K562 (cell line): ENCODE results near the gene BMI1. TPM values are rescaled to one million over a fixed set of nuclear protein-coding genes. Genes with fewer than 3 reads are reported as not detected.

Experiments
- ATAC-seq: fragments of 200-7000 bp; cut with Tn5 transposase; 3 replicates; pipeline ENCODE4 v1.9.1; 2020; ENCODE audit warnings: moderate library complexity
- BruUV-seq: library from RNA; stranded (reverse); fragments of 400-500 nt; replicated peaks from 2 replicates; lab custom pipeline; 2021; lab: Mats Ljungman, UMichigan
- CTCF ChIA-PET: fragments of 300-600 bp; formaldehyde crosslinking; extraction: SDS; loops from one replicate; lab custom pipeline; 2021; ENCODE audit warnings: low intra/inter-chr PET ratio; lab: Yijun Ruan, JAX
- POLR2A ChIA-PET: fragments of 300-600, 350-650 bp; sonication (Branson Sonifier 250); formaldehyde crosslinking; extraction: SDS; loops from one replicate; lab custom pipeline; 2021; ENCODE audit warnings: antibody characterized with exemption, inconsistent platforms; lab: Yijun Ruan, JAX
- DNase-seq, 4 experiments: peaks; one replicate each; pipeline versions ENCODE4 v3.0.0 to v3.0.0-alpha.2; 2011 to 2018; ENCODE audit warnings: low spot score in 3 of 4, mixed read lengths in 3 of 4; ENCODE audit errors: extremely low read depth in 1 of 4
- FAIRE-seq: peaks from 2 replicates; lab custom pipeline; 2011; peaks lifted over from hg19 to GRCh38; lab: Jason Lieb, UNC
- H2AFZ ChIP-seq: 2 replicates; pipeline ENCODE4 v1.6.0; 2011; ENCODE audit warnings: low read depth, low read length, control low read depth, inconsistent platforms
- H3K27ac ChIP-seq: fragments of 200-600 bp; 3 replicates; pipeline ENCODE4 v1.8.0; 2011; ENCODE audit warnings: low read depth, mild to moderate bottlenecking, control low read depth, inconsistent platforms, low read length, moderate library complexity, mixed read lengths; ENCODE audit errors: extremely low read depth
- H3K27me3 ChIP-seq, 2 experiments: fragments of 300-600 bp in 1 of 2; 2 replicates in 1 of 2; 3 replicates in 1 of 2; pipeline versions ENCODE4 v1.6.0 to v1.8.0; 2011; ENCODE audit warnings: inconsistent platforms in 2 of 2, low read length in 2 of 2, mild to moderate bottlenecking in 1 of 2, mixed read lengths in 1 of 2, moderate library complexity in 1 of 2; ENCODE audit not compliant: control insufficient read depth in 2 of 2, insufficient read depth in 2 of 2
- H3K36me3 ChIP-seq: fragments of 300-600 bp; 3 replicates; pipeline ENCODE4 v1.8.0; 2011; ENCODE audit warnings: mild to moderate bottlenecking, low read length, inconsistent platforms; ENCODE audit not compliant: control insufficient read depth, insufficient read depth
- H3K4me1 ChIP-seq, 2 experiments: fragments of 200-600 bp in 1 of 2; replicated peaks in 1 of 2; 2 replicates in 1 of 2; 3 replicates in 1 of 2; pipeline versions ENCODE4 v1.5.1 to v1.8.0; 2011; ENCODE audit warnings: inconsistent platforms in 2 of 2, low read length in 2 of 2, mild to moderate bottlenecking in 1 of 2, mixed read lengths in 1 of 2, moderate library complexity in 1 of 2; ENCODE audit not compliant: control insufficient read depth in 2 of 2, insufficient read depth in 2 of 2
- H3K4me2 ChIP-seq: 2 replicates; pipeline ENCODE4 v1.6.1; 2011; ENCODE audit warnings: low read length, control low read depth, inconsistent platforms, mixed read lengths; ENCODE audit not compliant: insufficient read depth
- H3K4me3 ChIP-seq: fragments of 200-600 bp; sonication (generic), shearing (Covaris generic); 2 replicates; pipeline ENCODE4 v1.5.1; 2016; ENCODE audit warnings: control low read depth, inconsistent platforms
- H3K79me2 ChIP-seq: fragments of 200-600 bp; 3 replicates; pipeline ENCODE4 v1.8.0; 2011; ENCODE audit warnings: low read length, inconsistent platforms; ENCODE audit not compliant: control insufficient read depth, insufficient read depth
- H3K9ac ChIP-seq, 2 experiments: 2 replicates each; pipeline versions ENCODE4 v1.6.0 to v1.6.1; 2011; ENCODE audit warnings: low read depth in 2 of 2, low read length in 2 of 2, control low read depth in 1 of 2, inconsistent platforms in 1 of 2, mild to moderate bottlenecking in 1 of 2, mixed read lengths in 1 of 2; ENCODE audit not compliant: insufficient read depth in 1 of 2
- H3K9me1 ChIP-seq: one replicate; pipeline ENCODE4 v1.6.0; 2011; ENCODE audit warnings: inconsistent platforms, mild to moderate bottlenecking, low read length, moderate library complexity; ENCODE audit not compliant: control insufficient read depth, insufficient read depth
- H3K9me3 ChIP-seq: replicated peaks from 2 replicates; pipeline ENCODE4 v1.5.1; 2011; ENCODE audit warnings: low read depth, low read length, inconsistent platforms; ENCODE audit not compliant: control insufficient read depth, insufficient read depth
- H4K20me1 ChIP-seq: replicated peaks from 2 replicates; pipeline ENCODE4 v1.6.1; 2011; ENCODE audit warnings: low read length, inconsistent platforms, mixed read lengths; ENCODE audit not compliant: control insufficient read depth, insufficient read depth
- BCOR ChIP-seq: fragments of 450-650 bp; IDR thresholded peaks from 2 replicates; pipeline ENCODE4 v1.6.1; 2016
- C11orf30 ChIP-seq: fragments of 450-650 bp; IDR thresholded peaks from 2 replicates; pipeline ENCODE4 v1.6.1; 2016; ENCODE audit warnings: low read depth, mild to moderate bottlenecking
- MAFF ChIP-seq: IDR thresholded peaks from 2 replicates; pipeline ENCODE4 v1.6.1; 2012; ENCODE audit warnings: low read length, improper control_type of control experiment
- MAFG ChIP-seq: fragments of 450-650 bp; conservative IDR thresholded peaks from 2 replicates; pipeline ENCODE4 v1.6.1; 2016; ENCODE audit warnings: missing genetic modification characterization, missing compliant biosample characterization
- MAFK ChIP-seq: IDR thresholded peaks from 2 replicates; pipeline ENCODE4 v1.6.1; 2011; ENCODE audit warnings: low read length, improper control_type of control experiment
- SMAD1 ChIP-seq: fragments of 150-350 bp; IDR thresholded peaks from 2 replicates; pipeline ENCODE4 v1.6.1; 2014; ENCODE audit warnings: low read length, low read depth; ENCODE audit not compliant: partially characterized antibody
- ZNF316 ChIP-seq: fragments of 450-650 bp; IDR thresholded peaks from 2 replicates; pipeline ENCODE4 v1.6.1; 2016
- WGBS: fragments of 100-300 bp; shearing (Covaris generic); methylation state at CpG from one replicate; pipeline ENCODE4 v1.1.6; 2016; ENCODE audit warnings: low coverage, mixed read lengths; ENCODE audit not compliant: insufficient coverage; ENCODE audit errors: missing lambda C conversion rate; 5-methylcytosine and 5-hydroxymethylcytosine counted together
- in situ Hi-C: fragments of 300-500 bp; cut with MboI; formaldehyde crosslinking; loops from 4 replicates; pipeline ENCODE4 v1.15.0; 2018; ENCODE audit warnings: inconsistent platforms, mixed read lengths
- intact Hi-C: fragments of 100-400 bp; cut with micrococcal nuclease; formaldehyde crosslinking; loops from 2 replicates; pipeline ENCODE4 v1.14.2; 2022
- polyA plus RNA-seq, 8 experiments: library from polyadenylated mRNA; depleted of rRNA in 4 of 8; stranded (reverse) in 5 of 8; unstranded in 3 of 8; fragments of >200 nt; fragmentation: Nextera tagmentation in 2 of 8; fragmentation: Illumina TruSeq in 1 of 8; extraction: Ambion mirVana in 2 of 8; extraction: Trizol in 1 of 8; gene quantifications; 2 replicates each; pipeline versions ENCODE4 v1.2.1 to v1.2.3, GENCODE V29; 2011 to 2014; ENCODE audit warnings: inconsistent platforms in 1 of 8, missing spikeins in 1 of 8
- total RNA-seq, 7 experiments: library from RNA; depleted of rRNA in 6 of 7; stranded (reverse); fragments of >200 nt in 6 of 7; fragmentation: Illumina TruSeq in 2 of 7; extraction: Trizol in 2 of 7; gene quantifications; 2 replicates each; pipeline versions ENCODE4 v1.2.1 to v1.2.3, GENCODE V29; 2011 to 2021; ENCODE audit warnings: low replicate concordance in 1 of 7
- TF ChIP-seq, protein P1 (sequence below): fragments of 250-450 bp; sonication (Bioruptor Pico); IDR thresholded peaks from 2 replicates; pipeline ENCODE4 v1.8.0; 2021; ENCODE audit warnings: moderate library complexity, mild to moderate bottlenecking, inconsistent platforms
- TF ChIP-seq, protein P2 (sequence below): fragments of 450-650 bp; IDR thresholded peaks from 2 replicates; pipeline ENCODE4 v1.6.1; 2016
- TF ChIP-seq, protein P3 (sequence below), 2 experiments: IDR thresholded peaks in 1 of 2; conservative IDR thresholded peaks in 1 of 2; 2 replicates each; pipeline ENCODE4 v1.6.1; 2016; ENCODE audit warnings: low read depth in 2 of 2, mild to moderate bottlenecking in 1 of 2, missing compliant biosample characterization in 1 of 2, missing genetic modification characterization in 1 of 2, moderate library complexity in 1 of 2

BMI1 gene
- total and polyA plus RNA-seq, 9 of the 15 experiments (the other 6 are each of a cell fraction or from before 2014, with no cell fraction given) = 21.4 to 103 (median 70.8) TPM

DNA sequence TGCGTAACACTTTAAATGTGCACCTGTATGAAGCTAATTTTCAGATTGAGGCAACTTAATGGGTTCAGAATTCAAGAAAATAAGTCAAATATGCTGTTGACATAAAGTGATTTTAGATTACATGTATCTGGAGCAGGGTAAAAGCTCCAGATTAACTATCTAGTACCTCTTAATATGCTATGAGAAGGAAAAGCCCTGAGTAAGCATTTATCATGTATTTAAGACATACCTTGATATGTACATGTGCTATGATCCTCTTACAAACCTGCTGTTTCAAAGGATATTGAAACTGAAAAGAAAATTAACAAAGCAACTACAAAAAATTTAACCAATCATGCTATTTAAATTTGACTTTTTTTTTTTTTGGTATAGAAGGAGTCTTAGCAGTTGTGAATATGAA lies 28.9 kb downstream of the BMI1 start:
- BruUV-seq = no TSS peak
- 100% methylated on average over 1 of the region's 1 CpG for WGBS

GRCh38 chr10:22351131-22351703 lies 30.3 kb downstream of the BMI1 start:
- H3K4me1 ChIP-seq = 0 out of 5 replicates have a peak, but pooled peaks cover 0 to under 1% of the 10 kb centered on the region in 2 experiments
- no peak overlapping the region for H3K27ac ChIP-seq
- H3K79me2 ChIP-seq = no peaks in the 10 kb centered on the region
- ATAC-seq = peak; percentile 72
- no peak overlapping the region for H3K9ac ChIP-seq
- in situ Hi-C loops (no loop called here), intact Hi-C loops (no loop called here)
- H3K36me3 ChIP-seq = no peaks in the 10 kb centered on the region
- H3K9me1 ChIP-seq = no peaks in the 10 kb centered on the region
- FAIRE-seq = no peak
- peak overlapping the region; percentile 83 for H2AFZ ChIP-seq
- POLR2A ChIA-PET = interaction anchor here (0.7 to 1.1 kb wide), 3 partner anchors 11 to 163 kb away, joined by 3 read pairs; no protein-coding TSS in a partner anchor
- no peaks in the 10 kb centered on the region for H3K9me3 ChIP-seq
- no peaks in the 10 kb centered on the region for H3K27me3 ChIP-seq
- WGBS = 65% methylated on average over 5 of the region's 5 CpGs
- CTCF ChIA-PET = interaction anchor here (0.7 kb wide), 1 partner anchor 849 kb away, joined by 3 read pairs; no protein-coding TSS in a partner anchor
- BruUV-seq = no TSS peak
- DNase-seq = no peak
- H3K4me3 ChIP-seq = no peak overlapping the region
- no peaks in the 10 kb centered on the region for H4K20me1 ChIP-seq
- no peak overlapping the region for H3K4me2 ChIP-seq
- TF ChIP-seq, protein P1, sequence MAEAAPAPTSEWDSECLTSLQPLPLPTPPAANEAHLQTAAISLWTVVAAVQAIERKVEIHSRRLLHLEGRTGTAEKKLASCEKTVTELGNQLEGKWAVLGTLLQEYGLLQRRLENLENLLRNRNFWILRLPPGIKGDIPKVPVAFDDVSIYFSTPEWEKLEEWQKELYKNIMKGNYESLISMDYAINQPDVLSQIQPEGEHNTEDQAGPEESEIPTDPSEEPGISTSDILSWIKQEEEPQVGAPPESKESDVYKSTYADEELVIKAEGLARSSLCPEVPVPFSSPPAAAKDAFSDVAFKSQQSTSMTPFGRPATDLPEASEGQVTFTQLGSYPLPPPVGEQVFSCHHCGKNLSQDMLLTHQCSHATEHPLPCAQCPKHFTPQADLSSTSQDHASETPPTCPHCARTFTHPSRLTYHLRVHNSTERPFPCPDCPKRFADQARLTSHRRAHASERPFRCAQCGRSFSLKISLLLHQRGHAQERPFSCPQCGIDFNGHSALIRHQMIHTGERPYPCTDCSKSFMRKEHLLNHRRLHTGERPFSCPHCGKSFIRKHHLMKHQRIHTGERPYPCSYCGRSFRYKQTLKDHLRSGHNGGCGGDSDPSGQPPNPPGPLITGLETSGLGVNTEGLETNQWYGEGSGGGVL (CRISPR knock-in tag) = no peak
- TF ChIP-seq, protein P2, sequence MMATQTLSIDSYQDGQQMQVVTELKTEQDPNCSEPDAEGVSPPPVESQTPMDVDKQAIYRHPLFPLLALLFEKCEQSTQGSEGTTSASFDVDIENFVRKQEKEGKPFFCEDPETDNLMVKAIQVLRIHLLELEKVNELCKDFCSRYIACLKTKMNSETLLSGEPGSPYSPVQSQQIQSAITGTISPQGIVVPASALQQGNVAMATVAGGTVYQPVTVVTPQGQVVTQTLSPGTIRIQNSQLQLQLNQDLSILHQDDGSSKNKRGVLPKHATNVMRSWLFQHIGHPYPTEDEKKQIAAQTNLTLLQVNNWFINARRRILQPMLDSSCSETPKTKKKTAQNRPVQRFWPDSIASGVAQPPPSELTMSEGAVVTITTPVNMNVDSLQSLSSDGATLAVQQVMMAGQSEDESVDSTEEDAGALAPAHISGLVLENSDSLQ = 0 out of 2 replicates have a peak, but pooled peaks have one; percentile 8
- TF ChIP-seq, protein P3, sequence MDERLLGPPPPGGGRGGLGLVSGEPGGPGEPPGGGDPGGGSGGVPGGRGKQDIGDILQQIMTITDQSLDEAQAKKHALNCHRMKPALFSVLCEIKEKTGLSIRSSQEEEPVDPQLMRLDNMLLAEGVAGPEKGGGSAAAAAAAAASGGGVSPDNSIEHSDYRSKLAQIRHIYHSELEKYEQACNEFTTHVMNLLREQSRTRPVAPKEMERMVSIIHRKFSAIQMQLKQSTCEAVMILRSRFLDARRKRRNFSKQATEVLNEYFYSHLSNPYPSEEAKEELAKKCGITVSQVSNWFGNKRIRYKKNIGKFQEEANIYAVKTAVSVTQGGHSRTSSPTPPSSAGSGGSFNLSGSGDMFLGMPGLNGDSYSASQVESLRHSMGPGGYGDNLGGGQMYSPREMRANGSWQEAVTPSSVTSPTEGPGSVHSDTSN (CRISPR knock-in tag; IDR thresholded peaks at IDR 0.05; ENCODE audit: low read depth) = no peak
- TF ChIP-seq, protein P3 (tag; conservative IDR thresholded peaks at IDR 0.05; ENCODE audit: low read depth) = peak; percentile 32; the same call in 1 of the 2 replicates

More for the DNA sequence above, 28.9 kb downstream of the BMI1 start:
- FAIRE-seq = peak; percentile 32
- no peak overlapping the region for H3K27ac ChIP-seq
- TF ChIP-seq BCOR (no peak), MAFG (tag) (peak; percentile 81), MAFK (peak; percentile 85), SMAD1 (no peak), C11orf30 (peak; percentile 89), ZNF316 (peak; percentile 95), MAFF (peak; percentile 89)
- TF ChIP-seq, all 486 proteins: peak for 5
- H2AFZ ChIP-seq = no peak overlapping the region
- POLR2A ChIA-PET = interaction anchor here (1.0 kb wide), 1 partner anchor 9 kb away, joined by 8 read pairs; no protein-coding TSS in a partner anchor
- peaks cover 0 to 4% of the 10 kb centered on the region in 2 experiments; a peak in 1 of 5 replicates for H3K4me1 ChIP-seq
- no peak overlapping the region for H3K9ac ChIP-seq
- no peaks in the 10 kb centered on the region for H3K9me1 ChIP-seq
- DNase-seq = no peak
- no peak for ATAC-seq
- no peaks in the 10 kb centered on the region for H4K20me1 ChIP-seq
- no peak overlapping the region for H3K4me3 ChIP-seq
- intact Hi-C loops = no loop called here
- no peaks in the 10 kb centered on the region for H3K79me2 ChIP-seq
- CTCF ChIA-PET = no interaction called here
- in situ Hi-C loops = no loop called here
- H3K27me3 ChIP-seq = no peaks in the 10 kb centered on the region
- no peak overlapping the region for H3K4me2 ChIP-seq
- H3K36me3 ChIP-seq = no peaks in the 10 kb centered on the region
- H3K9me3 ChIP-seq = no peaks in the 10 kb centered on the region; the same call in 1 of the 2 replicates
